Type B pancreatic cell (in vitro differentiated cells): ENCODE measurements around the gene ESD. TPM values are rescaled to one million over a fixed set of nuclear protein-coding genes. Genes with fewer than 3 reads are reported as not detected.

Experiments used
- DNase-seq: peaks from one replicate; pipeline ENCODE4 v3.0.0; 2021; ENCODE audit warnings: mixed read lengths; ENCODE audit not compliant: unreplicated experiment; ENCODE audit errors: extremely low spot score
- H3K27ac Mint-ChIP-seq: 2 replicates; pipeline ENCODE4 v1.8.0; 2021; ENCODE audit warnings: mild to moderate bottlenecking, mixed read lengths
- H3K27me3 Mint-ChIP-seq: 2 replicates; pipeline ENCODE4 v1.8.0; 2021; ENCODE audit warnings: mixed read lengths
- H3K36me3 Mint-ChIP-seq: 2 replicates; pipeline ENCODE4 v1.8.0; 2021; ENCODE audit warnings: mixed read lengths
- H3K4me1 Mint-ChIP-seq: one replicate; pipeline ENCODE4 v1.8.0; 2021; ENCODE audit warnings: mixed read lengths; ENCODE audit not compliant: unreplicated experiment
- H3K4me3 Mint-ChIP-seq: 2 replicates; pipeline ENCODE4 v1.8.0; 2021; ENCODE audit warnings: mild to moderate bottlenecking, mixed read lengths
- H3K9me3 Mint-ChIP-seq: 2 replicates; pipeline ENCODE4 v1.8.0; 2021; ENCODE audit warnings: mixed read lengths
- total RNA-seq: library from RNA; stranded (reverse); gene quantifications from 2 replicates; pipeline ENCODE4 v1.2.1, GENCODE V29; 2021; ENCODE audit warnings: low replicate concordance
- TF ChIP-seq, protein P1 (sequence below): fragments of 200-600 bp; sonication (generic); conservative IDR thresholded peaks from 2 replicates; pipeline ENCODE4 v1.5.0; 2021; ENCODE audit warnings: antibody characterized with exemption, mild to moderate bottlenecking

Gene ESD
- total RNA-seq, 1 donor from 2014 or later = 114 TPM

DNA sequence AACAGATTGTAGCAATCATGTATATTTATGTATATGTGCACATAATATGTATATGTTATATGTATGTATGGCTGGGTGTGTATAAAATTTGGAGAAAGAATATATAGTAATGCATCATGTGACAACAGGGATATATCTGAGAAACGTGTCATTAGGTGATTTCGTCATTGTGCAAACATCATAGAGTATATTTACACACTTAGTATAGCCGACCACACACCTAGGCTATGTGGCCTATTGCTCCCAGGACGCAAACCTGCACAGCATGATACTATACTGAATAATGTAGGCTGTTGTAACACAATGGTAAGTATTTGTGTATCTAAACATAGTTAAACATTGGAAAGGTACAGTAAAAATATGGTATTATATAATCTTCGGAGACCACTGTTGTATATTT is 43.8 kb downstream of the ESD start:
- H3K27ac Mint-ChIP-seq = no peak overlapping the region
- H3K4me1 Mint-ChIP-seq = no peaks in the 10 kb centered on the region
- peaks cover 14% of the 10 kb centered on the region for H3K36me3 Mint-ChIP-seq
- DNase-seq = no peak
- no peak overlapping the region for H3K4me3 Mint-ChIP-seq
- TF ChIP-seq, protein P1, sequence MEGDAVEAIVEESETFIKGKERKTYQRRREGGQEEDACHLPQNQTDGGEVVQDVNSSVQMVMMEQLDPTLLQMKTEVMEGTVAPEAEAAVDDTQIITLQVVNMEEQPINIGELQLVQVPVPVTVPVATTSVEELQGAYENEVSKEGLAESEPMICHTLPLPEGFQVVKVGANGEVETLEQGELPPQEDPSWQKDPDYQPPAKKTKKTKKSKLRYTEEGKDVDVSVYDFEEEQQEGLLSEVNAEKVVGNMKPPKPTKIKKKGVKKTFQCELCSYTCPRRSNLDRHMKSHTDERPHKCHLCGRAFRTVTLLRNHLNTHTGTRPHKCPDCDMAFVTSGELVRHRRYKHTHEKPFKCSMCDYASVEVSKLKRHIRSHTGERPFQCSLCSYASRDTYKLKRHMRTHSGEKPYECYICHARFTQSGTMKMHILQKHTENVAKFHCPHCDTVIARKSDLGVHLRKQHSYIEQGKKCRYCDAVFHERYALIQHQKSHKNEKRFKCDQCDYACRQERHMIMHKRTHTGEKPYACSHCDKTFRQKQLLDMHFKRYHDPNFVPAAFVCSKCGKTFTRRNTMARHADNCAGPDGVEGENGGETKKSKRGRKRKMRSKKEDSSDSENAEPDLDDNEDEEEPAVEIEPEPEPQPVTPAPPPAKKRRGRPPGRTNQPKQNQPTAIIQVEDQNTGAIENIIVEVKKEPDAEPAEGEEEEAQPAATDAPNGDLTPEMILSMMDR = no peak
- peaks cover 2% of the 10 kb centered on the region for H3K27me3 Mint-ChIP-seq
- no peaks in the 10 kb centered on the region for H3K9me3 Mint-ChIP-seq

- Mint-ChIP-seq H3K9me3 (no peaks in the 10 kb centered on the region), H3K27me3 (no peaks in the 10 kb centered on the region), H3K36me3 (peaks cover 17% of the 10 kb centered on the region), H3K4me3 (no peak overlapping the region), H3K27ac (no peak overlapping the region), H3K4me1 (no peaks in the 10 kb centered on the region)
- no peak for DNase-seq
- TF ChIP-seq, protein P1 = no peak
These were observed 44.9 kb downstream of the ESD start for GRCh38 chr13:46751811-46752635.

GRCh38 chr13:46749951-46750350 is 47.0 kb downstream of the ESD start:
- Mint-ChIP-seq H3K9me3 (no peaks in the 10 kb centered on the region), H3K27ac (no peak overlapping the region), H3K27me3 (no peaks in the 10 kb centered on the region), H3K36me3 (peaks cover 35% of the 10 kb centered on the region), H3K4me3 (no peak overlapping the region), H3K4me1 (no peaks in the 10 kb centered on the region)
- DNase-seq = no peak
- TF ChIP-seq, protein P1 = no peak

DNA sequence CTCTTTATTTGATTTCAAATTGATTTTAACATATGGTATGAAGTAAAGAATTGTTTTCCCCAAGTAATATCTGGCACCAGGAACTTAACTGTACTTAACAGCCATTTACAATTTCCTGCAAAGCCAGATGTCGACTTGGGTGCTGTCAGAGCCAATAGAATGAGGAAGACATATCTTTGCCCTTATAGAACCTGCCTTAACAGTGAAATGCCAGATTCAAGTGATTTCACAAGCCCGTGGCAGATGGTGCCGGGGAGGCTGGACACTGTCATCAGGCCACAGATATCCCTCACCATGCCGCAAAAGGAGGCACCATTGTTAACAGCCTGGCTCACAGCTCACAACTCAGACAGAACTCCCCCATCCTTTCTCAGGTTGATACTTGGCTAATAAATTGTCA is 48.7 kb downstream of the ESD start:
- Mint-ChIP-seq H3K36me3 (peaks cover 43% of the 10 kb centered on the region), H3K27me3 (no peaks in the 10 kb centered on the region), H3K9me3 (no peaks in the 10 kb centered on the region), H3K4me1 (no peaks in the 10 kb centered on the region), H3K27ac (no peak overlapping the region), H3K4me3 (no peak overlapping the region)
- TF ChIP-seq, protein P1 = no peak
- no peak for DNase-seq

DNA sequence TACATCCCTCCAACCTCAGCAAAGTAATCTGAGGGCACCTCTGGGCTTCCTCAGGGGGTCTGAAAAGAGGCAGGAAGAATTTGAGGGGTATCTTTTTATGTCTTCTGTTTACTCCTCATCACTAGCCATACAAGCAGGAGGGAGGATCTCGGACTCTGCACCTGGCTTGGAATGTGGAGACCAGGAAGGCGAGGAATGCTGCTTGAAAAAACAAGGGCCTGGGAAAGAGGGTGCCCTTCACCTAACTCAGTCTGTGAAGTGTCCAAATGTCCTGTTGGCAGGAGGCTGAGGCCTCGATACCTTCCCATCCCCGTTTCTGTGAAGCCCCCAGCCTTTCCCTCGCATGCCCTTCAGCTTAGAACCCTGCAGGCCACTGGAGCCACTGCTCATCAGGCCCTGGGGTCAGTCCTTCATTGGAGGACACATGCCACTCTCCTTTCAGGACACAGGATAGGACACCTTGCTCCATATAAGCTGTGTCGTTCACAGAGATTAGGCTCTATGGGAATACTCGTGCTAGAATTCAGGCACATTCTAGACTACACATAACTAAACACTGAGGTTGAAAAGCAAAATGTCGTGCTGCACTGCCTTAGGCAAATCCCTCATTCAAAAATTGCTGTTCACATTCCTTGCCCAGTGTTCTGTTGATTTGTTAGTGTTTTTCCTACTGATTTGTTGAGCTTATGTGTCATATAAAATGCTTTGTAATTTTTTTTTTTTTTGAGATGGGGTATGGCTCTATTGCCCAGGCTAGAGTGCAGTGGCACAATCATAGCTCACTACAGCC is 49.7 kb downstream of the ESD start:
- Mint-ChIP-seq H3K27ac (no peak overlapping the region), H3K36me3 (peaks cover 43% of the 10 kb centered on the region), H3K4me1 (no peaks in the 10 kb centered on the region), H3K9me3 (no peaks in the 10 kb centered on the region), H3K4me3 (no peak overlapping the region), H3K27me3 (no peaks in the 10 kb centered on the region)
- TF ChIP-seq, protein P1 = no peak
- DNase-seq = no peak
